Thoracic aorta (tissue), 2 donors: Measurements from ENCODE around the gene BLOC1S5. TPM values are rescaled to one million over a fixed set of nuclear protein-coding genes. Genes with fewer than 3 reads are reported as not detected.

ENCODE experiments used
- ATAC-seq: fragments of 150-250 bp; one replicate; pipeline ENCODE4 v1.8.0; 2017; ENCODE audit warnings: low read depth; ENCODE audit not compliant: insufficient number of reproducible peaks, low FRiP score
- DNase-seq: peaks from one replicate; pipeline ENCODE4 v3.0.0-alpha.2; 2020; ENCODE audit warnings: low spot score
- H3K27ac ChIP-seq, 2 donors: fragments of 200-600 bp; sonication (generic); 1 replicate in 1 of 2; 2 replicates in 1 of 2; pipeline ENCODE4 v1.5.1; 2016; ENCODE audit warnings: mild to moderate bottlenecking in 2 of 2, moderate library complexity in 2 of 2
- H3K27me3 ChIP-seq: fragments of 200-600 bp; sonication (generic); replicated peaks from 2 replicates; pipeline ENCODE4 v1.6.0; 2016; ENCODE audit warnings: mild to moderate bottlenecking; ENCODE audit not compliant: insufficient read depth
- H3K36me3 ChIP-seq: fragments of 200-600 bp; sonication (generic); one replicate; pipeline ENCODE4 v1.5.1; 2016
- H3K4me1 ChIP-seq, 2 donors: fragments of 200-600 bp; sonication (generic); 1 replicate in 1 of 2; 2 replicates in 1 of 2; pipeline versions ENCODE4 v1.5.1 to v1.6.0; 2016; ENCODE audit warnings: low read depth in 2 of 2, mild to moderate bottlenecking in 1 of 2; ENCODE audit not compliant: control insufficient read depth in 1 of 2
- H3K4me3 ChIP-seq: fragments of 200-600 bp; sonication (generic); 2 replicates; pipeline ENCODE4 v1.5.1; 2016; ENCODE audit warnings: mild to moderate bottlenecking
- H3K9me3 ChIP-seq: fragments of 200-600 bp; sonication (generic); 2 replicates; pipeline ENCODE4 v1.5.1; 2016
- total RNA-seq, 2 donors: library from RNA; depleted of rRNA; stranded (reverse); fragments of >200 nt; gene quantifications; one replicate each; pipeline versions ENCODE4 v1.1.0 to v1.2.3, GENCODE V29; 2016
- TF ChIP-seq, protein P1 (sequence below): fragments of 200-600 bp; sonication (generic); IDR thresholded peaks from one replicate; pipeline ENCODE4 v1.5.1; 2019; ENCODE audit warnings: antibody characterized with exemption

BLOC1S5 gene
- total RNA-seq = 10 to 100 TPM in 1 of 2 donors, 1 to 10 TPM in 1; 9.1 to 12.6 TPM

- H3K27ac ChIP-seq = peak within 1 kb of the TSS; percentile 85 to 92
- H3K27me3 ChIP-seq = no peaks in the 10 kb centered on the region
- peak within 1 kb of the TSS; percentile 79 for H3K4me3 ChIP-seq
- TF ChIP-seq, protein P1, sequence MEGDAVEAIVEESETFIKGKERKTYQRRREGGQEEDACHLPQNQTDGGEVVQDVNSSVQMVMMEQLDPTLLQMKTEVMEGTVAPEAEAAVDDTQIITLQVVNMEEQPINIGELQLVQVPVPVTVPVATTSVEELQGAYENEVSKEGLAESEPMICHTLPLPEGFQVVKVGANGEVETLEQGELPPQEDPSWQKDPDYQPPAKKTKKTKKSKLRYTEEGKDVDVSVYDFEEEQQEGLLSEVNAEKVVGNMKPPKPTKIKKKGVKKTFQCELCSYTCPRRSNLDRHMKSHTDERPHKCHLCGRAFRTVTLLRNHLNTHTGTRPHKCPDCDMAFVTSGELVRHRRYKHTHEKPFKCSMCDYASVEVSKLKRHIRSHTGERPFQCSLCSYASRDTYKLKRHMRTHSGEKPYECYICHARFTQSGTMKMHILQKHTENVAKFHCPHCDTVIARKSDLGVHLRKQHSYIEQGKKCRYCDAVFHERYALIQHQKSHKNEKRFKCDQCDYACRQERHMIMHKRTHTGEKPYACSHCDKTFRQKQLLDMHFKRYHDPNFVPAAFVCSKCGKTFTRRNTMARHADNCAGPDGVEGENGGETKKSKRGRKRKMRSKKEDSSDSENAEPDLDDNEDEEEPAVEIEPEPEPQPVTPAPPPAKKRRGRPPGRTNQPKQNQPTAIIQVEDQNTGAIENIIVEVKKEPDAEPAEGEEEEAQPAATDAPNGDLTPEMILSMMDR = peak; percentile 11
- H3K4me1 ChIP-seq = peaks cover 5 to 19% of the 10 kb centered on the region in 2 donors
- ATAC-seq = peak; percentile 91
- peak; percentile 96 for DNase-seq
- no peaks in the 10 kb centered on the region for H3K9me3 ChIP-seq
- H3K36me3 ChIP-seq = no peaks in the 10 kb centered on the region
These were observed at the start of gene BLOC1S5 for GRCh38 chr6:8063761-8064637. Gene BLOC1S5 (minus strand): TSS chr6:8064389. CDS start chr6:8064376, 13 bp downstream.

GRCh38 chr6:8113131-8113654 is 49.0 kb upstream of the BLOC1S5 start:
- DNase-seq (no peak), ATAC-seq (no peak)
- H3K36me3 ChIP-seq = no peaks in the 10 kb centered on the region
- no peak overlapping the region for H3K27ac ChIP-seq
- no peak overlapping the region for H3K4me3 ChIP-seq
- H3K4me1 ChIP-seq = no peaks in the 10 kb centered on the region
- no peaks in the 10 kb centered on the region for H3K9me3 ChIP-seq
- TF ChIP-seq, protein P1 = no peak
- H3K27me3 ChIP-seq = no peaks in the 10 kb centered on the region

GRCh38 chr6:8110725-8111124 is 46.5 kb upstream of the BLOC1S5 start:
- no peak for DNase-seq
- H3K36me3 ChIP-seq = no peaks in the 10 kb centered on the region
- no peak for ATAC-seq
- no peaks in the 10 kb centered on the region for H3K27me3 ChIP-seq
- no peak overlapping the region for H3K27ac ChIP-seq
- no peak overlapping the region for H3K4me3 ChIP-seq
- TF ChIP-seq, protein P1 = no peak
- no peaks in the 10 kb centered on the region for H3K9me3 ChIP-seq
- H3K4me1 ChIP-seq = no peaks in the 10 kb centered on the region

DNA sequence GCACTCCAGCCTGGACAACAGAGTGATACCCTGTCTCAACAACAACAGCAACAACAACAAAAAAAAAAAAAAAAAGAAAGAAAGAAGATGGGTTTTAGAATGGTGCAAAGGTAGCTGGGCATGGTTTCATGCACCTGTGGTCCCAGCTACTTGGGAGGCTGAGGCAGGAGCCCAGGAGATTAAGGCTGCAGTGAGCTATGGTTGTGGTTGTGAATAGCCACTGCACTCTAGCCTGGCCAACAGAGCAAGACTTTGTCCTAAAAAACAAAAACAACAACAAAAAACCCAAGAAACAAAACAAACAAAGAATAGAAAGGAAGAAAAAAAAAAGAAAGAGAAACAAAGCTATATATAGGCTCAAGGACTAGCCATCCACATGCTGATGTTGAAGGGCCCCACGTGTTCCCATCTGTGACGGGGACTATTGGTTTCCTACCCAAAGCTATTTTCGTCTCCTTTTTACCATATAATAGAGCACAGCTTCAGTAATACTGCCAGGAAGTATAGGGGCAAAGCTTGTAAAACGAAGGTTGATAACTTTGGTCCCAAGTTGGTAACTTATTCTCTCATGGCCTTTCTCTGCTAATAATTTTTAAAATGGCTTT is 46.0 kb upstream of the BLOC1S5 start:
- Histone ChIP-seq H3K27ac (no peak overlapping the region), H3K36me3 (no peaks in the 10 kb centered on the region), H3K4me3 (no peak overlapping the region), H3K9me3 (no peaks in the 10 kb centered on the region), H3K4me1 (no peaks in the 10 kb centered on the region), H3K27me3 (no peaks in the 10 kb centered on the region)
- DNase-seq (no peak), ATAC-seq (no peak)
- TF ChIP-seq, protein P1 = no peak
